GM12801 (cell line): Measurements from ENCODE around the gene ACBD6.

Experiments used
- CTCF ChIP-seq: IDR thresholded peaks from one replicate; pipeline ENCODE4 v1.5.1; 2011; ENCODE audit warnings: control low read depth; ENCODE audit not compliant: insufficient read length; ENCODE audit errors: extremely low read depth

ACBD6 gene

GRCh38 chr1:180283098-180283497 lies 219.3 kb downstream of the ACBD6 start:
- TF ChIP-seq CTCF = no peak

- TF ChIP-seq CTCF = no peak
Observed at GRCh38 chr1:180282401-180283044, 219.9 kb downstream of the ACBD6 start.

GRCh38 chr1:180281490-180281889 lies 220.9 kb downstream of the ACBD6 start:
- TF ChIP-seq CTCF = no peak

- no peak for TF ChIP-seq CTCF
Observed at GRCh38 chr1:180280617-180281016, 221.8 kb downstream of the ACBD6 start.

- no peak for TF ChIP-seq CTCF
Observed at GRCh38 chr1:180279651-180280050, 222.7 kb downstream of the ACBD6 start.

- TF ChIP-seq CTCF = no peak
Observed at GRCh38 chr1:180278596-180279395, 223.6 kb downstream of the ACBD6 start.

- no peak for TF ChIP-seq CTCF
Observed at GRCh38 chr1:180278194-180278515, 224.2 kb downstream of the ACBD6 start.
